ENCODE results near the gene LTBP1. TPM values are rescaled to one million over a fixed set of nuclear protein-coding genes. Genes with fewer than 3 reads are reported as not detected.

LTBP1 gene
- total and polyA plus RNA-seq, 2 donors (not counting 1 experiment from before 2014, with no cell fraction given) = 0.69 TPM; not detected in 1

DNA sequence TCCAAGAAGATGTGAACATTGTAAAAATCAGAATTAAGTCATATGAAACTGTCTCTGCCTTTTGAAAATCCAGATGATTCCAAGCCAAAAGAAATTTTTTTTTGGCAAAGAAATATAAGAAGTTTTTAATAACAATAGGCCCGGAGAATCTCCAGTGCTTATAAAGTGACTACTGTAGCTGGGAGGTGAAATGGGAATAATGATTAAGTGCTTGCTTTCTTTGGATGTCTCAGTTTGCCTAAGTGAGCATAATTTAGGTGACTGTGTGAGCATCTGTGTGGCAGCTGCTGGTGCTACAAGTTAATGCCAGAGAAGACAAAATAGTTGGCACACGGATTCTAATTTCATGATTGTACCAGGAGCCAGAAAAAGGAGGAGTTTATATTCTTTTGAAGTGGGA, 185.0 kb downstream of the LTBP1 start:
- H3K9me3 ChIP-seq (ENCODE audit: control extremely low read depth in 1 of 3, control insufficient read depth in 2 of 3, insufficient read depth in 1 of 3, low read length in 2 of 3) = no peaks in the 10 kb centered on the region
- WGBS (ENCODE audit: insufficient coverage) = no CpG with 5 or more reads among the region's 2 CpGs
- no peak overlapping the region for H3K27ac ChIP-seq (ENCODE audit: low read length in 2 of 2)
- H2AFZ ChIP-seq (ENCODE audit: insufficient read depth, low read depth, low read length, poor library complexity, severe bottlenecking) = no peak overlapping the region
- ATAC-seq (ENCODE audit: low read depth) (no peak), DNase-seq (no peak)
- CTCF ChIA-PET = no interaction called here
- no peaks in the 10 kb centered on the region for H3K27me3 ChIP-seq (replicated peaks in 1 of 4; ENCODE audit: control extremely low read depth in 1 of 4, control insufficient read depth in 3 of 4, insufficient read depth in 4 of 4, low read length in 3 of 4)
- H3K27ac Mint-ChIP-seq = no peak overlapping the region
- no peaks in the 10 kb centered on the region for H3K36me3 ChIP-seq (replicated peaks in 1 of 2; ENCODE audit: control extremely low read depth in 1 of 2, control insufficient read depth in 1 of 2, extremely low read depth in 1 of 2, insufficient read depth in 2 of 2, low read length in 1 of 2)
- H4K20me1 ChIP-seq (ENCODE audit: control insufficient read depth, insufficient read depth, low read length, poor library complexity, severe bottlenecking) = no peaks in the 10 kb centered on the region
- H3K4me3 Mint-ChIP-seq = no peak overlapping the region
- intact Hi-C loops (cut with micrococcal nuclease) = no loop called here
- peaks cover 9% of the 10 kb centered on the region for H3K27me3 Mint-ChIP-seq
- H3K9me3 Mint-ChIP-seq (ENCODE audit: insufficient read depth) = no peaks in the 10 kb centered on the region
- H3K4me1 Mint-ChIP-seq = no peaks in the 10 kb centered on the region
- POLR2A ChIA-PET = no interaction called here
- no peak overlapping the region for H3K4me2 ChIP-seq (replicated peaks; ENCODE audit: low read depth, low read length, poor library complexity, severe bottlenecking)
- H3K9ac ChIP-seq (ENCODE audit: low read length) = no peak overlapping the region
- H3K4me1 ChIP-seq (ENCODE audit: control insufficient read depth in 2 of 2, insufficient read depth in 2 of 2, low read length in 2 of 2) = no peaks in the 10 kb centered on the region
- no peaks in the 10 kb centered on the region for H3K79me2 ChIP-seq (ENCODE audit: control insufficient read depth, insufficient read depth, low read length)
- TF ChIP-seq, protein P1, sequence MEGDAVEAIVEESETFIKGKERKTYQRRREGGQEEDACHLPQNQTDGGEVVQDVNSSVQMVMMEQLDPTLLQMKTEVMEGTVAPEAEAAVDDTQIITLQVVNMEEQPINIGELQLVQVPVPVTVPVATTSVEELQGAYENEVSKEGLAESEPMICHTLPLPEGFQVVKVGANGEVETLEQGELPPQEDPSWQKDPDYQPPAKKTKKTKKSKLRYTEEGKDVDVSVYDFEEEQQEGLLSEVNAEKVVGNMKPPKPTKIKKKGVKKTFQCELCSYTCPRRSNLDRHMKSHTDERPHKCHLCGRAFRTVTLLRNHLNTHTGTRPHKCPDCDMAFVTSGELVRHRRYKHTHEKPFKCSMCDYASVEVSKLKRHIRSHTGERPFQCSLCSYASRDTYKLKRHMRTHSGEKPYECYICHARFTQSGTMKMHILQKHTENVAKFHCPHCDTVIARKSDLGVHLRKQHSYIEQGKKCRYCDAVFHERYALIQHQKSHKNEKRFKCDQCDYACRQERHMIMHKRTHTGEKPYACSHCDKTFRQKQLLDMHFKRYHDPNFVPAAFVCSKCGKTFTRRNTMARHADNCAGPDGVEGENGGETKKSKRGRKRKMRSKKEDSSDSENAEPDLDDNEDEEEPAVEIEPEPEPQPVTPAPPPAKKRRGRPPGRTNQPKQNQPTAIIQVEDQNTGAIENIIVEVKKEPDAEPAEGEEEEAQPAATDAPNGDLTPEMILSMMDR (IDR thresholded peaks at IDR 0.05) = no peak
- TF ChIP-seq EZH2 (IDR thresholded peaks at IDR 0.05; ENCODE audit: borderline replicate concordance, insufficient read depth, low read depth, low read length, poor library complexity, severe bottlenecking) = no peak
- no peak overlapping the region for H3K4me3 ChIP-seq (ENCODE audit: control extremely low read depth in 1 of 5, extremely low read depth in 1 of 5, insufficient read depth in 1 of 5, low read depth in 2 of 5, low read length in 4 of 5)

DNA sequence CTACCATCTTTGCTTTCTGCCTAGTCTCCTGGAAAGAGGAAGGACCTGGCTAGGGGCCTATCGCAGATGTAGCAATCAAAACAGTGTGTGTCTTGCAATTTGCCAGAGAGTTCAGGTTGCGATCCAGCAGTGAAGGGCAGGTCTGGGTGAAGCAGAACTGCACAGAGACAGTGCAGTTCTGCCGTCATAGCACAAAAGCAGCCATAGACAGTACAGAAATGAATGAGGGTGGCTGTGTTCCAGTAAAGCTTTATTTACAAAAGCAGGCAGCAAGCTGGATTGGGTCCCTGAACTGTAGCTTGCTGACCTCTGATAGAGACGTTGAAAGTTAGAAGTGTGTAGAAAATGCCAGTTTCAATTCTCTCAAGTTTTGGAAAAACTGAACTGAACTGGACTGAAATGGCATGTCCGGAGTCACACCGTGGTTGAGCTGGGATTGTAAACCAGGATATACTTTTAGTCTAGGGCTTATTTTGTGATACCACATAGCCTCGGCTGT, 186.8 kb downstream of the LTBP1 start:
- no peak overlapping the region for H3K27ac ChIP-seq (ENCODE audit: low read length in 2 of 2)
- Mint-ChIP-seq H3K27ac (no peak overlapping the region), H3K27me3 (peaks cover 14% of the 10 kb centered on the region), H3K4me1 (no peaks in the 10 kb centered on the region), H3K9me3 (ENCODE audit: insufficient read depth) (no peaks in the 10 kb centered on the region), H3K4me3 (no peak overlapping the region)
- DNase-seq (no peak), ATAC-seq (ENCODE audit: low read depth) (no peak)
- H3K27me3 ChIP-seq (replicated peaks in 1 of 4; ENCODE audit: control extremely low read depth in 1 of 4, control insufficient read depth in 3 of 4, insufficient read depth in 4 of 4, low read length in 3 of 4) = no peaks in the 10 kb centered on the region
- no peak overlapping the region for H3K4me2 ChIP-seq (replicated peaks; ENCODE audit: low read depth, low read length, poor library complexity, severe bottlenecking)
- H4K20me1 ChIP-seq (ENCODE audit: control insufficient read depth, insufficient read depth, low read length, poor library complexity, severe bottlenecking) = no peaks in the 10 kb centered on the region
- intact Hi-C loops (cut with micrococcal nuclease) = no loop called here
- TF ChIP-seq, protein P1 (IDR thresholded peaks at IDR 0.05) = no peak
- no peak for TF ChIP-seq EZH2 (IDR thresholded peaks at IDR 0.05; ENCODE audit: borderline replicate concordance, insufficient read depth, low read depth, low read length, poor library complexity, severe bottlenecking)
- no peak overlapping the region for H3K9ac ChIP-seq (ENCODE audit: low read length)
- H3K9me3 ChIP-seq (ENCODE audit: control extremely low read depth in 1 of 3, control insufficient read depth in 2 of 3, insufficient read depth in 1 of 3, low read length in 2 of 3) = no peaks in the 10 kb centered on the region
- CTCF ChIA-PET = no interaction called here
- H3K36me3 ChIP-seq (replicated peaks in 1 of 2; ENCODE audit: control extremely low read depth in 1 of 2, control insufficient read depth in 1 of 2, extremely low read depth in 1 of 2, insufficient read depth in 2 of 2, low read length in 1 of 2) = no peaks in the 10 kb centered on the region
- 95% methylated on average over 7 of the region's 7 CpGs for WGBS (ENCODE audit: insufficient coverage)
- no peak overlapping the region for H3K4me3 ChIP-seq (ENCODE audit: control extremely low read depth in 1 of 5, extremely low read depth in 1 of 5, insufficient read depth in 1 of 5, low read depth in 2 of 5, low read length in 4 of 5)
- POLR2A ChIA-PET = no interaction called here
- no peaks in the 10 kb centered on the region for H3K79me2 ChIP-seq (ENCODE audit: control insufficient read depth, insufficient read depth, low read length)
- H2AFZ ChIP-seq (ENCODE audit: insufficient read depth, low read depth, low read length, poor library complexity, severe bottlenecking) = no peak overlapping the region
- H3K4me1 ChIP-seq (ENCODE audit: control insufficient read depth in 2 of 2, insufficient read depth in 2 of 2, low read length in 2 of 2) = no peaks in the 10 kb centered on the region
